NCI-H2171 (cell line): ENCODE measurements around the gene PLTP.
"Not testable (repeated sequence)": the region's sequence is repeated elsewhere in the genome, so short reads cannot be mapped to it uniquely, and the experiment has no call there.

ENCODE experiments used
- DNase-seq: peaks from one replicate; lab custom pipeline; 2025; lab: John Stamatoyannopoulos, UW

PLTP gene

GRCh38 chr20:45920462-45921336, 8.7 kb upstream of the PLTP start:
- no peak for DNase-seq

- no peak for DNase-seq
Observed at GRCh38 chr20:45919542-45920399, 7.8 kb upstream of the PLTP start.

- DNase-seq: no peak
Observed at GRCh38 chr20:45918779-45919537, 7.0 kb upstream of the PLTP start.

GRCh38 chr20:45918182-45918737, 6.3 kb upstream of the PLTP start:
- no peak for DNase-seq

GRCh38 chr20:45917790-45918141, 5.8 kb upstream of the PLTP start:
- peak; percentile 2 for DNase-seq

GRCh38 chr20:45913116-45913515, 1.2 kb upstream of the PLTP start:
- no peak for DNase-seq

- DNase-seq: no peak
Observed at GRCh38 chr20:45912344-45912682, 358 bp upstream of the PLTP start.

- DNase-seq: peak; percentile 97
Observed at GRCh38 chr20:45910670-45911485, 1.1 kb downstream of the PLTP start.

- no peak for DNase-seq
Observed at GRCh38 chr20:45909817-45910669, 1.9 kb downstream of the PLTP start.

- DNase-seq: no peak
Observed at GRCh38 chr20:45909336-45909808, 2.6 kb downstream of the PLTP start.

GRCh38 chr20:45908084-45908483, 3.9 kb downstream of the PLTP start:
- DNase-seq: no peak

GRCh38 chr20:45907219-45907948, 4.6 kb downstream of the PLTP start:
- no peak for DNase-seq

- DNase-seq: no peak
Observed at GRCh38 chr20:45905505-45906079, 6.4 kb downstream of the PLTP start.

GRCh38 chr20:45904583-45905504, 7.1 kb downstream of the PLTP start:
- DNase-seq: no peak

- DNase-seq: no peak
Observed at GRCh38 chr20:45902199-45902701, 9.7 kb downstream of the PLTP start.

- not testable (repeated sequence) for DNase-seq
Observed at GRCh38 chr20:45901332-45901731, 10.6 kb downstream of the PLTP start.

GRCh38 chr20:45899046-45899835, 12.7 kb downstream of the PLTP start:
- DNase-seq: no peak
